HG03108 (cell line): ENCODE data around the gene LMOD3.

Experiments
- ATAC-seq: cut with Tn5 transposase; IDR thresholded peaks from one replicate; pipeline ENCODE4 v1.9.1; 2021; ENCODE audit warnings: moderate library complexity; ENCODE audit not compliant: unreplicated experiment

Gene LMOD3

GRCh38 chr3:69126216-69126615 lies 3.8 kb upstream of the LMOD3 start:
- ATAC-seq: no peak

GRCh38 chr3:69121950-69122349 lies 445 bp downstream of the LMOD3 start:
- ATAC-seq: no peak

- ATAC-seq: no peak
These were observed 882 bp downstream of the LMOD3 start for GRCh38 chr3:69121513-69121912.

GRCh38 chr3:69120879-69121464 lies 1.4 kb downstream of the LMOD3 start:
- ATAC-seq: no peak

GRCh38 chr3:69119681-69120080 lies 2.7 kb downstream of the LMOD3 start:
- ATAC-seq: no peak

- no peak for ATAC-seq
These were observed 3.3 kb downstream of the LMOD3 start for GRCh38 chr3:69119138-69119537.

- ATAC-seq: no peak
These were observed 3.8 kb downstream of the LMOD3 start for GRCh38 chr3:69118555-69118954.

GRCh38 chr3:69116897-69117296 lies 5.5 kb downstream of the LMOD3 start:
- no peak for ATAC-seq

GRCh38 chr3:69116162-69116561 lies 6.2 kb downstream of the LMOD3 start:
- ATAC-seq: no peak

- ATAC-seq: no peak
These were observed 6.7 kb downstream of the LMOD3 start for GRCh38 chr3:69115731-69116130.

GRCh38 chr3:69113536-69113935 lies 8.9 kb downstream of the LMOD3 start:
- no peak for ATAC-seq

GRCh38 chr3:69110941-69111546 lies 11.4 kb downstream of the LMOD3 start:
- ATAC-seq: no peak

GRCh38 chr3:69108811-69109210 lies 13.6 kb downstream of the LMOD3 start:
- ATAC-seq: no peak

- no peak for ATAC-seq
These were observed 14.6 kb downstream of the LMOD3 start for GRCh38 chr3:69107841-69108240.

- ATAC-seq: no peak
These were observed 17.1 kb downstream of the LMOD3 start for GRCh38 chr3:69105320-69105719.

- no peak for ATAC-seq
These were observed 17.8 kb downstream of the LMOD3 start for GRCh38 chr3:69104586-69104985.

- ATAC-seq: no peak
These were observed 19.3 kb downstream of the LMOD3 start for GRCh38 chr3:69103123-69103522.

- no peak for ATAC-seq
These were observed 20.0 kb downstream of the LMOD3 start for GRCh38 chr3:69102384-69102783.

GRCh38 chr3:69099576-69099975 lies 22.8 kb downstream of the LMOD3 start:
- no peak for ATAC-seq

GRCh38 chr3:69097407-69098086 lies 24.8 kb downstream of the LMOD3 start:
- no peak for ATAC-seq

GRCh38 chr3:69096299-69096698 lies 26.1 kb downstream of the LMOD3 start:
- ATAC-seq: no peak

GRCh38 chr3:69095636-69096035 lies 26.8 kb downstream of the LMOD3 start:
- no peak for ATAC-seq
